ENCODE data around the gene GPM6B.

GPM6B gene

DNA sequence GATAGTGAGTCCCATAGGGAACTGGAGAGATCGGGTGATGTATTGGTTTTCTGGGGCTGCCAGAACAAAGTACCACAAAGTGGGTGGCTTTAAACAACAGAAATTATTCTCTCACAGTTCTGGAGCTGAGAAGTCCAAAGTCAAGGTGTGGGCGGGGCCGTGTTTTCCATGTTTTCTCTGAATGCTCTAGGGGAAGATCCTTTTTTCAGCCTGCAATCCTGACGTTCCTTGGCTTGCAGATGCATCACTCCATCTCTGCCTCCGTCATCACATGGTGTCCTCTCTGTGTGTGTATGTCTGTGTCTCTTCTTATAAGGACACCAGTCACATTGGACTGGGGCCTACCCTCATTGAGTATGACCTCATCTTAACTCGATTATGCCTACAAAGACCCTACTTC is 7.9 kb upstream of the GPM6B start:
- no peak for DNase-seq

- no peak for DNase-seq
These were observed 4.8 kb upstream of the GPM6B start for GRCh38 chrX:13821738-13822137.

- no peak for DNase-seq
These were observed 717 bp downstream of the GPM6B start for GRCh38 chrX:13816176-13816575.

DNA sequence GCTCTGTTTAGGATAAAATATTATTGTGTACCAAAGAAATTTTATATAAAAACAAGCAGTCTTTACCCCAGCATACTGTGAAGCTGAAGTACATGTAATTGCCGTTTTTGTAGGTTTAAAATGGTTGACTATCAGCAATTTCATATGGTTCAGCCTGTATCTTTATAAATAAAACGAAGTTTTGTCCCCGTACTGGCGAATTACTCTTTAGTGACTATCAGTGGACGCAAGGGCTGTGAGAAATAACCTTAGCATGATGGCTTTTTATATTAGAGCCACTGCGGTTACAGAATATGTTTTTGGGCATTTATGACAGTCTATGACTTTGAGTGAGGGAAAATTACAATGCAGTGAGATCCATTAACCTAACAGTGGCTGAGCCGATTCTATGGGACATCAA is 1.2 kb downstream of the GPM6B start:
- no peak for DNase-seq

GRCh38 chrX:13808865-13809264 is 8.0 kb downstream of the GPM6B start:
- DNase-seq = no peak

- no peak for DNase-seq
These were observed 8.6 kb downstream of the GPM6B start for GRCh38 chrX:13808293-13808692.

DNA sequence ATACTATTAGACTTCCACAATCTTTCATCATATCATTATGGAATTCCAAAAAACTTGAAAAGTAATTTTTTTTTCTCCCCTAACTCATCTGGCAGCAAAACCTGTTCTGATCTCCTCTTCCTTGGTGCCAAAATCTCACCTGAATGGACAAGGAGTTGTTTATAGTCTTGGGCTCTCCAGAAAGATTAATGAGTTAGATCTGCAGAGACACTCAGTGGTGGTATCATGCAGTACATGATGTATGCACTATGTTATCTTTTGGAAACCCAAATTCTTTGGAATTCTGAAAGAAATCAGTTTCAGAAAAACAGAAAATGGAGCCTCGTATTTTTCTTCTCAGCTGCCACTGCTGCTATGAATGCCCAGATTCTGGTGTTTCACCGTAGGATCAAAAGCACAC is 11.7 kb downstream of the GPM6B start:
- DNase-seq = no peak

GRCh38 chrX:13803116-13803515 is 13.8 kb downstream of the GPM6B start:
- no peak for DNase-seq

GRCh38 chrX:13798184-13798583 is 18.7 kb downstream of the GPM6B start:
- no peak for DNase-seq

DNA sequence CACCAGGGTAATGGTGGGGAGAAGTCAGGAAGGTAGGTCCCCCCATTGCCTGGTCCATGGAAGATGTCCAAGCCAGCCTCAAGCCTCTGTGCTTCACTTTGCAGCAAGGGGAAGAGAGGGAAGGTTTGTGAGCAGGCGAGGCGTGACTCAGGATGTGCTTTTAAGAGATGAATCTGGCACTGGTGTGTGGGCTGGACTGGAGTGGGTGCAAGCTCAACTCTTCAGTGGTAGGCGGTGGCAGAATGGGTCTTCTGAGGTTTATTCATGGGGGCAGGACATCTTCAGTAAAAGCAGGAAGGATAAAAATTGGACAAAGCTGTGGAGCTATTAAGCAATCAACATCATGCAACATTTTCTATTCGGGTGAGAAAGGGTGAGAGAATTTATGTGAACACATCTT is 19.4 kb downstream of the GPM6B start:
- no peak for DNase-seq

DNA sequence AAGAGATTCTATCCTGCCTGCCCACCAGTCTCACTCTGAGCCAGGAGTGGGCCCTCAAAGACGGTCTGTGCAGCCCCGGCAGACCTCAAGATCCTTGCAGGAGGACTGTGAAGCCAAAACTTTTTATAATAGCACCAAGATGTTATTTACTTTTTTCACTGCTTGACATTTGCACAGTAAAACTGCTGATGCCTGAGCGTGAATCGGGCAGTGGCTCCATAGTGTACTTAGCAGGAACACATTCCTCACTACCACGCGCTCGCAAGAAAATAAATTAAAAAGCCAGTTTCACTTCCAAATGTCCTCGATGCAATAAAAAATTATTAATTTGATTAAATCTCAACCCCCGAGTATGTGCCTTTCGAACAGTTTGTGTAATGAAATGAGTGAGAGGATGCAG is 22.5 kb downstream of the GPM6B start:
- no peak for DNase-seq

DNA sequence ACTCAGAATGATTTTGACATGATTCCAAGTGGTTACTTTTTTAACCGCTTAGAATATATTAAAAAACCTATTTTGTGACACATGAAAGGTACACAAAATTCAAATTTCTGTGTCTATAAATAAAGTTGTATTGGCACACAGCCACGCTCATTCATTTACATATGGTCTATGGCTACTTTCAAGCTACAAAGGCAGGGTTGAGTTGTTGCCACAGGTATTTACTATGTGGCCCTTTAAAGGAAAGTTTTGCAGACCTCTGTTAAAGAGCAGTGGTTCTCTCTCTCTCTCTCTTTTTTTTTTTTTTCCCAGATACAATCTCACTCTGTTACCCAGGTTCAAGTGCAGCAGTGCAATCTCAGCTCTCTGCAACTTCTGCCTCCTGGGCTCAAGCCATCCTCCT is 23.0 kb downstream of the GPM6B start:
- DNase-seq = no peak

- DNase-seq = no peak
These were observed 25.3 kb downstream of the GPM6B start for GRCh38 chrX:13791559-13791958.

GRCh38 chrX:13791145-13791544 is 25.7 kb downstream of the GPM6B start:
- no peak for DNase-seq

- DNase-seq = no peak
These were observed 26.4 kb downstream of the GPM6B start for GRCh38 chrX:13790206-13791131.

GRCh38 chrX:13786048-13786447 is 30.8 kb downstream of the GPM6B start:
- DNase-seq = no peak

DNA sequence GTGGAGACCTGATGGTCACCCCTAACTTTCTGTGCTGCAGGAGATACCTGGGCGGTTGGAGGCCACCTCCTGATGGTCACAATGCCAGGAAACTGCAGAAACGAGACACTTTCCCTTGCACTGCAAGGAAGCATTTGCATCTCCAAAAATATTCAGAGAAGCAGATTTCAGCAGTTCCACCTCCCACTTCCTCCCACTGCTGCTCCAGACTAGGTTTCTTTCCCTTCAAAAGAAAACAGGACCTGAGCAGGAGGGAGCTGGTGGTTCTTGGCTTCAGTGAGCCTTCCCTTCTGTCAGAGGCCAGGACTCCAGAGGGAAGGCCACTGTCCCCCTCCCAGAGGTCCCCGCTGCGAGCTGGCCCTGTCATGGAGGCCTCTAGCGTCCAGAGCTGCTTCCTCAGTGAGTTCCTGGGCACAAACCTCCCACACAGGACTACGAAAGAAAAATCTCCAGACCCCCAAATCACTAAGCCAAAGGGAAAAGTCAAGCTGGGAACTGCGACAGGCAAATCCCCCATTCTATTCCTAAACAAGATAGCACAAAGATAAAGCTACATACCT is 35.9 kb downstream of the GPM6B start:
- no peak for DNase-seq

DNA sequence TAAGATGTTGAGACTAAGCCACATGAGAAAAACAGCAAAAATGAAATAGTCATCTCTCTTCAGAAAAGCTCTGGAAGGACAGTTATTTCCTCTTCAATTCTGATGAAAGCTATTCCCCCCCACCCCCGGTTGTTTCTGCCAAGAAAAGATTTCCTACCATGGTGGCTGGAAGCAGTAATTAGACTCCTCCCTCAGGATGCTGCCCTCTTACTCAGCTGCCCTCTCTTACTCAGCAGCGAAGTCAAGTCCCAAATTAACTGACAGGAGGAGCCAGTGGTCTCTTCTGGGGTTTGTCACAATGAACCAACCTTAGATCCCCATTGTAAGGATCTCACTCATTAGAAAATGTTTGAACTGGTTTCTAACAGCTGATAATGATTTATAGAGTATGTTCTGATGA is 38.0 kb downstream of the GPM6B start:
- DNase-seq = no peak

- DNase-seq = no peak
These were observed 40.5 kb downstream of the GPM6B start for GRCh38 chrX:13776387-13776786.

- no peak for DNase-seq
These were observed 41.1 kb downstream of the GPM6B start for GRCh38 chrX:13775837-13776236.

DNA sequence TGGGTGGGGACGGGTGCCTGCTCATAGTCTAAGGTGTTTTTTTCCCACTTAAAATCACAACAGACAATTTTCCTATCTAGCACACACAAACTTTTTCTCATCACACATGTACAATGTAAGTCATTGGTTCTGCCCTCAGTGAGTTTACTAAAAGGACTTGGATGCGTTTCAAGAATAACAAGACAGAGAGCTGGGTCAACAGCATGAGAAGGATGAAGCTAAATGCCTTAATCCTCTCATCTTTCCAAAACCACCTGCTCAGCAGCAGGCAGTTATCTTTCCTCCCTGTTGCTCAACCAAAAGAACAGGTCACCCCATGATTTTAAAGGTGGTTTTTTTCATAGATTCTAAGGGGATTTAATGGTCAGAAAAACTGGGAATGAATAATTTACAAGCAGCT is 42.2 kb downstream of the GPM6B start:
- DNase-seq = no peak

- no peak for DNase-seq
These were observed 46.8 kb downstream of the GPM6B start for GRCh38 chrX:13770013-13770535.

DNA sequence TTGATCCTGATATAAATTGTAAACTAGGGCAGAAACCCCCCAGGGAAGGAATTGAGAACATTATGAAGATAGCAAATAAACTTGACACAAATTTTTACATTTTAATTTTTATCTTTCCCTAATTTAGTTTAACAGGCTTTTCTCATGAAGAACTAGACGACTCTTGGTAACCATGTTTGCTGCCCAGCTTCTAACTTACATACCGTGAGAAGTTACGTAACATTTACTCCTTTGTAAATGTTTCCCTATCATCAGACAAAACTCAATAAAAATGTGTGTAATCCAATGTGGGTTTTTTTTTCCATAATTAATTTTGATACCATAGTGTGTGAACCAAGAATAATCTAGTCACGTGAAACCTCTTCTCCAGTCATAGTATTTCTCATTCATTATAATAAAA is 48.0 kb downstream of the GPM6B start:
- DNase-seq = no peak

DNA sequence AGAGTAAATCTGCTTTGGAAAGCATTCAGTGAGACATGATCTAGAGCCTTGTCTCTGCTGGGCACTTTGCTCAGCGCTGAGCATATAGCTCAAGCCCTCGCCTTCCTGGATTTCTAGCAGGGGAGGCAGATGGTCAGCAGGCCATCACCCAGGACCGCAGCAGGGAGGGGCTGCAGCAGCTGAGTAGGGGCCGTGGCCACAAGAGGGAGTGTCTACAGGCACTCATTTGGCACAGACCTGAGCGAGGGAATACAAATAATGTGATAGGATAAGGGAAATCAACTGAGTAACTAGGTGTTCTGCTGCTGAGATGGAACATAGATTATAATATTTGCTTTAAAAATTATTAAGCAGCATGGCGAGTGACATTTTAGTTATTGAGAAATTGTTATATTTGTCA is 52.1 kb downstream of the GPM6B start:
- DNase-seq = no peak

DNA sequence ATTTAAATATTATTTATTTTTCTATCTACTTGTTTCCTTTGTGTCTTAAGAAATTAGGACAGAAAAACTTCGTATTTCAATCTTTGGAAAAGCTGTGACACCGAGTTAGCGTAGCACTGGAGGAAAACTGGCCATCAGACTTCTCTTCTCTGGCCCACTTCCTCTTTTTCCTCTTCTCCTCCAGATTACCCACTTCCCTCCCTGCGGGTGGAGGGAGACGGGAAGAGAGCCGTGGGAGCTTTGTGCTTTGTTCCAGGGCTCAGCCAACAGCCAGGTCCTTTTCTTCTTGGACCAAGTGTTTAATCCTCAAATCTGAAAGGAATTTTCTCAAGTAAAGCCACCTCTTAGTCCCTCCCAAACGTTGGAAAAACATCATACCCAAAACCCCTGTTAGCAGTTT is 52.6 kb downstream of the GPM6B start:
- DNase-seq = no peak
